ENCODE data around the gene BPIFB4. TPM values are rescaled to one million over a fixed set of nuclear protein-coding genes. Genes with fewer than 3 reads are reported as not detected.

Gene BPIFB4
- total RNA-seq, 1 donor from 2014 or later: not detected

GRCh38 chr20:33062105-33062824 lies 17.2 kb upstream of the BPIFB4 start:
- no peak for DNase-seq (ENCODE audit: low read depth)
- Histone ChIP-seq H3K27me3 (ENCODE audit: control insufficient read depth, insufficient read depth, low read length) (no peaks in the 10 kb centered on the region), H3K36me3 (ENCODE audit: control insufficient read depth, insufficient read depth, low read length) (no peaks in the 10 kb centered on the region), H3K4me3 (ENCODE audit: low read depth, low read length) (no peak overlapping the region)
- TF ChIP-seq CTCF (IDR thresholded peaks at IDR 0.05; ENCODE audit: insufficient read depth, low read length, poor library complexity, severe bottlenecking): no peak

DNA sequence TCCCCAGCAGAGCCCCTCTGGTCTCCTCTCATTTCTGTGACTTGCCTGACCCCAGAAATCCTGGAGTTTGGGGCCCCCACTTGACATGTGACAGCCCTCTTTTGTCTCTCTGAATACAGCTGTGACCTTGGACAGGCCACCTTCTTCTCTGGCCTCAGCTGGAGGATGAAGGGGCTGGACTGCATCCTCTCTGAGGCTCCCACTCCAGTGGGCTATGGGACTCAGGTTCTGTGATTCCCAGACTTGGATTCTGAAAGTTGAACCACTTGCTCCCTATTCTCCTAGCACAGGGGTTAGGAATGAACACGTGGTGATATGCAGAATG lies 16.7 kb upstream of the BPIFB4 start:
- Histone ChIP-seq H3K27me3 (ENCODE audit: control insufficient read depth, insufficient read depth, low read length) (no peaks in the 10 kb centered on the region), H3K4me3 (ENCODE audit: low read depth, low read length) (no peak overlapping the region), H3K36me3 (ENCODE audit: control insufficient read depth, insufficient read depth, low read length) (no peaks in the 10 kb centered on the region)
- no peak for TF ChIP-seq CTCF (IDR thresholded peaks at IDR 0.05; ENCODE audit: insufficient read depth, low read length, poor library complexity, severe bottlenecking)
- no peak for DNase-seq (ENCODE audit: low read depth)

DNA sequence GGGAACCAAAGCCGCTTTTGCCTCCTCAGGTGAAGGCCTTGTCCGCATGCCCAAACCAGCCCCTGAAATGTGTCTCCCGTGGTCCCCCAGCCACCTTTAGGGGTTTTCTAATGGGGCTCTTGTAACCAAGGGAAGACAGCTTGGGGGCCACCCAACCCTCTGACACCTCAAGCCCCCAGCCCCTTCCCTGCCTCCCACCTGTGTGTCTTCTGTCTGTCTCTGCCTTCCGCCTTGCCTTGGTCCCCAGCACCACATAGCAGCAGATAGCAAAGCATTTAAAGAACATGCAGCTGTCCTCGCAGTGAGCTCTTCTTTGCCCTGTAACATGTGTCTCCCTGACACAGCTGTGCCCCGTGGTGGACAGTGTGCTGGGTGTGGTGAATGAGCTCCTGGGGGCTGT lies 16.2 kb upstream of the BPIFB4 start:
- Histone ChIP-seq H3K36me3 (ENCODE audit: control insufficient read depth, insufficient read depth, low read length) (no peaks in the 10 kb centered on the region), H3K4me3 (ENCODE audit: low read depth, low read length) (no peak overlapping the region), H3K27me3 (ENCODE audit: control insufficient read depth, insufficient read depth, low read length) (no peaks in the 10 kb centered on the region)
- DNase-seq (ENCODE audit: low read depth): no peak
- TF ChIP-seq CTCF (IDR thresholded peaks at IDR 0.05; ENCODE audit: insufficient read depth, low read length, poor library complexity, severe bottlenecking): no peak

DNA sequence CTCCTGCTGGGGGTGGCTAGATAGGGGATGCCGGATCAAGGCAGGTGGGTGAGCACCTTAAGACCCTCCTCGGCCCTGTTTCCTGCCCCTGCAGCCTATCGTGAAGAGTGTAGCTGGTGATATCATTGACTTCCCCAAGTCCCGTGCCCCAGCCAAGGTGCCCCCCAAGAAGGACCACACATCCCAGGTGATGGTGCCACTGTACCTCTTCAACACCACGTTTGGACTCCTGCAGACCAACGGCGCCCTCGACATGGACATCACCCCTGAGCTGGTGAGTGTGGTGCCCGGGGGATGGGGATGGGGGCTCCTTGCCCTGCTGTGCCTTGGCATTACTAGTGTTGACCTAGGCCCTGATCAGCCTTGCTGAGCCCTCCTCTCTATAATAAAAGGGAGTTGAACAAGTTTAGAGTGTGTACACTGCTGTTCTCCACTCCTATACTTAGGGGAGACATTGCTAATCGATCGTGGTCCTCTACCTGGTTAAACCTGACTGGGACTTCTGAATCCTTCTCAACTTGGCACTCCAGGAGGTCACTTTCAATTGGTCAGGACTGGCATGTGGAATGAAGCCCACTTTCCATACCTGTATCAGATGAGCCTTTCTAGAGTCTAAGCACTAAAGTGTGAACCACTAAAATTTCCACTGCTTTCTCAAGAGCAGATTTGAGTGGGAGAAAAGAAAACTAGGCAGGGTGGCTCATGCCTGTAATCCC lies 14.7 kb upstream of the BPIFB4 start:
- no peak for TF ChIP-seq CTCF (IDR thresholded peaks at IDR 0.05; ENCODE audit: insufficient read depth, low read length, poor library complexity, severe bottlenecking)
- no peak overlapping the region for H3K4me3 ChIP-seq (ENCODE audit: low read depth, low read length)
- DNase-seq (ENCODE audit: low read depth): no peak
- no peaks in the 10 kb centered on the region for H3K27me3 ChIP-seq (ENCODE audit: control insufficient read depth, insufficient read depth, low read length)
- no peaks in the 10 kb centered on the region for H3K36me3 ChIP-seq (ENCODE audit: control insufficient read depth, insufficient read depth, low read length)

DNA sequence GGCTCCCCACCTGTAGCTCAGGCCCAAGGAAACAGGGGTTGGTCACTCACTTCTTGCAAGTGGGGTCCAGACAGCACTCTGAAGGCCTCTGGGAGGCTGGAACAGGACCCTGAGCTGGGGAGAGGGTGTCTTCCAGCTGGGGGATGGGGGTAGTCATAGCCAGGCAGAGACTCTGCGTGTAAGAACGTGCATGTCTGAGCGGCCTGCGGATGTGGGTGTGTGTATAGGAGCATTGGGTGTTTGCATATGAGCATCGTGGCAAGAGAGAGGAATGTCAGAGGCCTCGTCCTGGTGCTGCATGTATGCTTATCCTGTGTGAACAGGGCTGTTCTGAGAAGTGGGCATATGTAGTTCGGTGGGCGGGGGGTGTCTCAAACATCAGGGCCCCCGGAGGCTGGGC lies 13.7 kb upstream of the BPIFB4 start:
- no peaks in the 10 kb centered on the region for H3K27me3 ChIP-seq (ENCODE audit: control insufficient read depth, insufficient read depth, low read length)
- no peak for DNase-seq (ENCODE audit: low read depth)

More for the DNA sequence above, 13.7 kb upstream of the BPIFB4 start:
- Histone ChIP-seq H3K4me3 (ENCODE audit: low read depth, low read length) (no peak overlapping the region), H3K36me3 (ENCODE audit: control insufficient read depth, insufficient read depth, low read length) (no peaks in the 10 kb centered on the region)
- TF ChIP-seq CTCF (IDR thresholded peaks at IDR 0.05; ENCODE audit: insufficient read depth, low read length, poor library complexity, severe bottlenecking): no peak
